GM20431 (cell line): ENCODE measurements around the gene KCP.

Experiments
- in situ Hi-C: fragments of 300-500 bp; cut with MseI, MboI; formaldehyde crosslinking; loops from one replicate; pipeline ENCODE4 v1.15.0; 2020; ENCODE audit warnings: low sequenced_read_pairs; ENCODE audit not compliant: unreplicated experiment

Gene KCP

DNA sequence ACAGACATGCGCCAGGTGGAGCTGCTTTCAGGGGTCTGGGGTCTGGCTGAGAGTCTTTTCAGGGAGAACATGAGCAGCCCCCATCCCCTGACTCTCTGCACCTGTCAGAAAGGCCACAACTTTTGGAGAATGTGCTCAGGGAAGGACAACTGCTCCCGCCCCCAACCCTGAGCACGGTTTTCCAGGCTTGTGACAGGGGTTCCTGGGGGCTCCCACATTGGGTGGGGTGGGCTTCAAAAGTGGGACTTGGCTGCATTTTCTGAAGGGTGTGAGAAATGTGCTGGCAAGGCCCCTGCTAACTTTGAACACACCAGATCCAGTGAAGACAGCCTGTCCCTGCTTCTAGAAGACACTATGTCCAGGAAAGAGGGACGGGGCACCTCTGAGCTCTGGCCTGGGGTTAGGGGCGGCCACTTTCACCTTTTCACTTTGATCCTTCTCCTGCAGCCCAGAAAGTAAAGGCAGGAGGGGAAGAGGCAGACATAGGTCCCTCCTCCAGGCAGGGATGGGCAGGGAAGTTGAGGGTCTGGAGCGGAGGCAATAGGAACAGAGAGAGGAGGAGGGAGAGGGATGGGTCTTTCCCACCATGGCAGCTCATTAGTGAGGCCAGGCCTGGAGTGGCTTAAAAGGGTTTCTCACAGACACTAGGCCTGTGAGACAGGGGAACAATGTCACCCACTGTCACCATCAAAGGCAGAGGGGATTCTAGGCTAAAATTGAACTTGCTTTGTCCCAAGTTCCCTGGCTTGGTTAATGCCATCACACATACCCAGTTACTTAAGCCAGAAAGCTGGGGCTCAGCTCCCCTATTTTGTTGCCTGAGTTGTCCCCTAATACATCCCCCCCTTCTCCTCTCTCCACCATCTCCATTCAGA, 1.5 kb downstream of the KCP start:
- in situ Hi-C loops, result no loop called here

DNA sequence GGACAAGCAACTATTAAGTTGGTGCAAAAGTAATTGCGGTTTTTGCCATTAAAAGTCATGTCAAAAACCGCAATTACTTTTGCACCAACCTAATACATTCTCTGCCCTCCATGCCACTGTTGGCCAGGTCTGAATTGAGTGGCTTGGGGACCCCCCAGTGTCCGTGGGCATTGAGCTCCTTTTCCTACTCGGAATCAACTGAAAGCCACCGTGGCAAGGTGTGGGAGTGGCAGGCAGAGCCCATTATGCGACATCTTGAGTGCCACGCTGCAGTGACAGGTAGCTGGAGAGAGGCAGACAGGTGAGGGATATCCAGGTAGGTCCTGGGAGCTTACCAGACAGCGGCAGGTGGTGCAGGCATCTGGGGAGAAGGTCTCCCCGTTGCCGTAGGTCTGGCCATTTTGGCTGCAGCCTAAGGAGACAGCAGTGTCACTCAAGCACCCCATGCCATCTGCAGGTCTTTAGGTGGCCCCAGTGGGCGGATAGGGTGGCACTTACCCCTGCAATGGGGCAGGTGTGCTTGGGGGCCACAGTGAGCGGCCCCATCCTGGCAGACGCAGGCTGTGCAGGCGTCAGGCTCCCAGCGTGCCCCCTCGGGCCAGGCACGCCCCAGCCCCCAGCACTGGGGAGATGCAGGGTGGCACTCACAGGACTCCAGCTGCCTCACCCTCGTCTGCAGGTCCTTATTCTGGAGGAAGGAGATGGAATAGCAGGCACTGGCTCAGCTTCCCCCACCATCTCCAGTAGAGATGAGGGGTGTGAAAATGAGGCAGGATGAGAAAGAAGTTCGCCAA, 3.5 kb downstream of the KCP start:
- in situ Hi-C loops, result no loop called here

DNA sequence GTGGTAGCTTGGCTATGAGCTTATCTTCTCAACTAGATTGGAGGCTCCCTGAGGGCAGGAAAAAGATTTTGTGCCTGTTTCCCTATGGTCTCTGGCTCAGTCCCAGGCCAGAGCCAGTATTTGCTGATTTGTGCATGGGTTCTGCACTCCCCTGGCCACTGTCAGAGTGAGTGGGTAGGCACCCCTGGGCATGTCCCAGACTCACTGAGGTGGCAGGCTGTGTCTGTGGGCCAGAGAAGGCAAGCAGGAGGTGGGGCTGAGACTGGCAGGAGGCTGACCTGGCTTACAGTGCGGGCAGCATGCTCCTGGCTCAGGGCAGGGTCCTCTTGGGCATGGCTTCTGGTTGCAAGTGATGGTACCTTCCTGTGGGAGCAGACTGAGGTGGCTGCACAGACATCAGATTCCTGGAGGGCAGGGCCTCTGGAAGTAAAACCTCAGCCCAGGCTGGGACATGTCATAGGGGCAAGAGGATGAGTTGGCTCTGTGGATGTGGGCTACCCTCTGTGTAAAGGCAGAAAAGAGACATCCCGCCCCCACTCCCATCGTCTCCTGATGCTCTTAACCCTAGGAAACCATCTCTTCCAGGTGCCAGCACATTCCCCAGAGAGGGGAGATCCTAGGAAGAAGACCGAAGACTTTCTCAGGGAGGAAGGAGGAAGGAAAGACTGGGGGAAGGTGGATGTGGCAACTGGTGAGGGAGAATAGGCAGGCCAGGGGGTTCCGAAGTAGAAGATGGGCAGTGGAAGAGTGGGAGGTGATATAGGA, 4.3 kb downstream of the KCP start:
- in situ Hi-C loops, result no loop called here

DNA sequence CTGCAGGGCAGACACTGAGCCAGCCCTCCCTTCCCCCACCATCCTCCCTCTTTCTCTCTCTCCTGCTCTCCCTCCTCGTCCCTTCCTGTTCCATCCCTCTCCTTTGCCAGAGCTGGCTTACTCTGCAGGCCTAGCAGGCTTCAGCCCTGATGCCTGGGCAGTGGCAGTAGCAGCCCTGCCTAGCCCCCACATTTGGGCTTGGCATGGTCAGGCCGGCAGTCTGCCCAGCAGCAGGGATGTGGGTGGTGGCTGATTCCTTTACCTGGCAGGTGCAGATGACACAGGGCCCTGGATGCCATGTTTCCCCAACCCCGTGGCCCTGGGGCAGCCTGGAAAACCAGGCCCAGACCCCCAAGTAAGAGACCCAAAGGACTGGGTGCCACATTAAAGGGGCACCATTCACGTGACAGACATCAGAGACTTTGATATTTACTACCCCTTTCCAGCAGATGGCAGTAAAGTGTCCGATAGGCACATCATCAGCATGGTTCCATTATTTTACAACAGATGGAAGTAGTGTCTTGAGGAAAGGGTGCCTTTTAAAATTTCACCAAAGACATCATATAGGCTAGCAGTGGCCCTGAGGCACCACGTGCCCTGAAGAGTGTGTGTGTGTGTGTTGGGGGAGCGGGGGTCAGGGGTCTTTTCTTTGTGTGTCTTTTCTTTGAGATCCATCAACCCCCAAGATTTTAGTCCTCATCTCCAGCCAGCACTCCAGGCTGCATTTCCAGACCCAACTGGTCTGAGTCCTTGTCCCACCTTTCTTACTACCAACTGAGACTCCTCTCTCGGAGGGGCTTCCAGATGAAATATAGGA, 5.9 kb downstream of the KCP start:
- in situ Hi-C loops, result no loop called here

DNA sequence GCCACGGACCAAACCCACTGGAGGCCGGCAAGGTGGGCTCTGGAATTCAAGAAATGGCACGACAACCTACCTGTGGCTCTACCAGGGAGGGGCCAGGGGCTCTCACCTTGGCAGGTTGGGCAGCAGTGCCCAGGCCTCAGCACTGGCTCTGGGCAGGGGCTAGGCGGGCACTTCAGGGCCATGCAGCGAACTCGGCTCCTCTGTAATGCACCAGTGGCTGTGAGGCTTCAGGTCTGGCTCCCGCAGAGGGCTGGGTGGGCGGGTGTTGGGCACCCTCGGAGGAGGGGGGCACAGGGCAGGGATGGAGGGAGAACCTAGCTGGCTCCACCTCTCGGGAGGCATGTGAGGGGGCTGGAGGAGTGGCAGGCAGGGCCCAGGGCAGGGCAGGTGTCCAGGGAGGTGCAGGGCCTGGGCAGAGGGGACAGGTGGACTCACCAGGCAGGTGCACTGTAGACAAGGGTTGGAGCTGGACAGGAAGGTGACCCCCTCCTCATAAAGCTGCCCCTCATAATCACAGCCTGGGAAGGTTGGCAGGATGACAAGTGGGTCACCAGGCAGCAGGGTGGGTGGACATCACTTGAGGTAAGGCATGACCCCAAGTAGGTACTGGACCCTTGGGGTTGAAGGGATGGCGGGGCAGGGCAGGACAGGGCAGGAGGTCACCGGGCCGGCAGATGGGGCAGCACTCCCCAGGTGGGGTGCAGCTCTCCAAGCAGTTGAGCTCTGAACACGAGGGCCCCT, 6.7 kb downstream of the KCP start:
- in situ Hi-C loops, result no loop called here

DNA sequence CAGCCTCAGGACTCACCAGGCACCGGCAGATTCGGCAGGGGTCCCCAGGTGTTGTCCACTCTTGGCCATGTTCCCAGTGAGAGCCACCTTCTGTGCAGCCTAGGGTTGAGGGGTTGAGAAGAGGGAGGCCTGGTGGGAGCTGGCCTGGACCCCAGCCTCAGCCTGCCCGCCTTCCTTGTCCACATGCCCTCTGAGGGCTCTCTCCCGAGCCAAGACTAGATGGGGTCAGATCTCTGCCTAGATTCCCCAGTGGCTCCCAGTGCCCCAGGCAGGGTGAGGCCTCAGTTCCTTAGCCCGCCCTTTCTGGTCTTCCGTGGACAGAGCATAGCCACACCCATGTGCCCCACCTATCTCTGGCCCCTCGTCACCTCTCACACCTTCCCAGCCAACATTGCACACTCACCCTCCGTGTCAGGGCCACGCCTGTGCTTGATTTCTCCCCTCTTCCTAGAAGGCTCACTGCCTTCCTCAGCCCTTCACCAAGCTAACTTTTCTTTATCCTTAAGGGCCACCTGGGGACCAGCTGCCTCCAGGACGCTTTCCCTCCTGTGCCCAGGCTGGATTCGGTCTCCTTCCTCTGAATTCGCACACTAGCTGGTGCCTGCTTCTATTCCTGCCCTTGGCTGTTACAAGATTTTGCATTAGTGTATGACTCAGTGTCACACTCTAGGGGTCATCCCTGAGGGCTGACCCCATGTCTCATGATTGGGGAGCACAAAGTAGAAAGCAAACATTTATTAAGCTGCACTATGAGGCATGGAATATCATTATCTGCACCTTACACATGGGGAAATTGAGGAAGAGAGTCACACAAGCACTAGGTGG, 7.5 kb downstream of the KCP start:
- in situ Hi-C loops, result no loop called here

DNA sequence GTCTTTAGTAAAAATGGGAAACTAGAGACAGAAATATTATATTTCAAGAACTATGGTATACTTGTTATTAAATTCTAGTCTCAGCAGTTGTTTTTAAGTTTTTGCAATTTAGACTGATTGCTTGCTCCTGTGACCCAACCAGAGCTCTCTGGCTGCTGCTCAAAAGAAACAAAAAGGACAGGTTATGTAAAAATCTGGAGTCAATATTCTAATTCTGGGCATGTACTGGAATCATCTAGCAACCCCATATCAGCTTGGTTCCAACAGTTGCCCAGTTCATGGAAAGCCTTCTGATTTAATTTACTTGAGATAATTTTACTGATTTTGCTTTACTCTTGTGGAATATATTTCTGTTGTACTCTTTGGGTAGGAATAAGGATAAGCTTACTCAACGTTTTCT, 10.3 kb downstream of the KCP start:
- in situ Hi-C loops, result no loop called here

DNA sequence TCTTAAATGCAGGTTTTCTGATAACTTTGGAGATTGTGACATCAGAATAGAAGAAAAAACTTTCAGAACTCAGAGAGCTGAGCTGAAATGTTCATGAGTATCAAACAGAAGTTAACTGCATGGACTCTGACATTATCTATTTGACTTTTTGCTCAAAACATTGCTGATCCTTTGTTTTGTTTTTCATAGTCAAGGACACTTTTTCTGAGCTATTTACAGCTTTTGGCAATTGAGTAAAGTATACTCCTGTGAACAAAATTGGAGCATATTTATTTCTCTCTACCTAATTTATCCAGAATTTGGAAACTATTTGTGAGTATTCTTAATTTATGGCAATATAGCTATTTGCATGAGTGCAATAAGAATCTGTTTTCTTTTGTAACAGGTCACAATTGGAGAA, 11.1 kb downstream of the KCP start:
- in situ Hi-C loops, result no loop called here

DNA sequence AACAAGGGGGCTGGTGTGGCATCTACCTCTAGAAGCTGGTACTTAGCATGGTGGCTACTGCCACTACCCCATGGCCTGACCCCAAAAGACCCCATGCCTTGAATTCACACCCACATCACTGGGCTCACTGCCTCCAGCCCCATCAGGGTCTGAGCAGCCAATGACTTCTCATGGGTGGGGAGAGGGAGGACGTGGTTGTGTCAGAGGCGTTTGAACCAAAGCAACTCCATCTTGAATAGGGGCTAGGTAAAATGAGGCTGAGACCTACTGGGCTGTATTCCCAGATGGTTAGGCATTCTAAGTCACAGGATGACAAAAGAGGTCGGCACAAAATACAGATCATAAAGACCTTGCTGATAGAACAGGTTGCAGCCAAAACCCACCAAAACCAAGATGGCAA, 15.2 kb downstream of the KCP start:
- in situ Hi-C loops, result no loop called here

DNA sequence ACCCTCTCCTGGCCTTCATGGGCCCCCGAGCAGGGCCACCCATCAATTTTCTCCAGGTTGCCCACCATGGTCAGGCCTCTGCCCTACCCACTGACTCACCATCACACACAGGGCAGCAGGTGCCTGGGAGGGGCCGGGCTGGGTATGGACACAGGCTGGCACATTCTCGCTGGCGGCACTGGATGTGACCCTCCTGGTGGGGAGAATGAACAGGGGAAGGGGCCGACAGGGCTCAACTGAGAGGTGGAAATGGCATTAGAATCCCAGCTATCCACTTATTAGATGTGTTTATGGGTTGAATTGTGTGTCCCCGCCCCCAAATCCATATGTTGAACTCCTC, 16.4 kb downstream of the KCP start:
- in situ Hi-C loops, result no loop called here

DNA sequence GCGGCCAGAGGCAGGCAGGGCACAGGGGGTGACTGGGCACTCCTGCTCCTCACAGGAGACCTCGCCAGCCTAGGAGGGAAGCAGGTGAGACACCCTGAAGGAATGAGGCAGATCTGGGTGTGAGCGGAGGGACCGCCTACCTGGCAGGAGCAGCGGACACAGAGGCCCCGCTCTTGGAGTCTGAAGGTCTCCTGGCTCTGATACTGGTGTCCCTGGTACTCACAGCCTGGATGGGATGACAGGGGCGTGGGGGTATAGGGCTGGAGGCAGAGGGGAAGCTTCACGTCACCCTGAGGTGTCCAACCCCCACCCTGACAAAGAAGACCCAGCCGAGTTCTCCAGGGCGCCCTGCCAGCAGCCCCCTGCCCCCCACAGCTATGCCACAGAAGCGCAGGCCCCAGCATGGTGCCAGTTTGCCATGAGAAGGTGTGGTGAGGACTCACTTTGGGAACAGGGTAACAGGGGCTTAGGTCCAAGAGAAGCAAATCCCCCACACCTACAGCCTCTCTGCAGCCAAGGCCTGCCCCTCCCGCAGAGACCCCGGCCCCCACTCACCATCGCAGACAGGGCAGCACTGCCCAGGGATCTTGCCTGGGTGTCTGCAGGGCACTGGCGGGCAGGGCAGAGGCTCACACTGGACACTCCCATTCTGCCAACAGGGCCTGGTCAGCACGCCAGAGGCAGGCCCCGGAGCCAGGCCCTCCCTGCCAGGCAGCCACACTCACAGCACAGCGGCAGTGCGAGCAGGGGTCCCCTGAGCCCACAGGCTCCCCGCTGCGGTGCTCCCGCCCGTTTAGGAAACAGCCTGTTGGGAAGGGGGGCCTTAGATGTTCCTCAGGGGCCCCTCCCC, 17.0 kb downstream of the KCP start:
- in situ Hi-C loops, result no loop called here

DNA sequence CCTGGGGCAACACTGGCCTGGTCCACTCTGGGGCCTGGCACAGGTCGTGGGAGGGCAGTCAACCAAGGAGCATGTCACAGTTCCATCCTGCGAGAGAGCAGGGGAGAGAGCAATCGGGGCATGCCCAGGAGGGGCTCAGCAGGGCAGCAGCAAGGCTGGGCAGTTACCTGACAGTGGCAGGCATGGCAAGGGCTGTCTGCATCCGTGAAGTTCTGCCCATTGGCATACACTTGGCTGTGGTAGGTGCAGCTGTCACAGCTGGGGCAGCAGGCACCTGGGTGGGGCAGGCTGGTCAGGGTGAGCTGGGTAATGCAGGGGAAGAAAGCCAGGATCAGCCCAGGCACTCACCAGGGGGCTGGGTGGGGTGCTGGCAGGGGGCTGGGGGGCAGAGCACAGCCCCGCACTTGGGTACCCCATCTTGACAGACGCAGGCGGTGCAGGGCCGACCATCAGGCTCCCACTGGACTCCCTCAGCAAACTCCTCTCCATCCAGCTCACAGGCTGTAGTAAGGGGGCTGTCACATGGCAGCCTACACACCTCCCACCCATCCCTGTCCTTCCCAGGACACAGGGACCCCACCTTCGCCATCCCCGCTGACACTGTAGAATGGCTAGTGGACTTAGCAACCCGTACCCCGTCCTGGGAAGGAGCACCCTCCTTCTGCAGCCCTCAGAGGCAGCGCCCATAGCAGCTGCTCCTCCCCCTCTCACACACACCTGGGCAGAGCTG, 17.8 kb downstream of the KCP start:
- in situ Hi-C loops, result no loop called here

DNA sequence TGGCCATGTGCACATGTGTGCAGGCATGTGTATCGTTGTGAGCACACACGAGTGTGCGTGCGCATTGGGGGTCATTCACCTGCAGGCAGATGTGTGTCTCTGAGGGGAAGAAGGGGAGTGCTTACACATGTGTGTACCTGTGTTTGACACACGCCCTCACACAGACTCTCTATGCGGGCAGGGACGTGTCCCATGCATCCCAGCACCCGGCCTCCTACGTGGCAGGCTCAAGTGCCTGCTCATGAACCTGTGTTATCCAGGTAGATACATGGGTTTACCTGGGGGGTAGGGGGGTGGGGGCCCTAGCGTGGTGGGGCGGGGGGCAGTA, 18.6 kb downstream of the KCP start:
- in situ Hi-C loops, result no loop called here

DNA sequence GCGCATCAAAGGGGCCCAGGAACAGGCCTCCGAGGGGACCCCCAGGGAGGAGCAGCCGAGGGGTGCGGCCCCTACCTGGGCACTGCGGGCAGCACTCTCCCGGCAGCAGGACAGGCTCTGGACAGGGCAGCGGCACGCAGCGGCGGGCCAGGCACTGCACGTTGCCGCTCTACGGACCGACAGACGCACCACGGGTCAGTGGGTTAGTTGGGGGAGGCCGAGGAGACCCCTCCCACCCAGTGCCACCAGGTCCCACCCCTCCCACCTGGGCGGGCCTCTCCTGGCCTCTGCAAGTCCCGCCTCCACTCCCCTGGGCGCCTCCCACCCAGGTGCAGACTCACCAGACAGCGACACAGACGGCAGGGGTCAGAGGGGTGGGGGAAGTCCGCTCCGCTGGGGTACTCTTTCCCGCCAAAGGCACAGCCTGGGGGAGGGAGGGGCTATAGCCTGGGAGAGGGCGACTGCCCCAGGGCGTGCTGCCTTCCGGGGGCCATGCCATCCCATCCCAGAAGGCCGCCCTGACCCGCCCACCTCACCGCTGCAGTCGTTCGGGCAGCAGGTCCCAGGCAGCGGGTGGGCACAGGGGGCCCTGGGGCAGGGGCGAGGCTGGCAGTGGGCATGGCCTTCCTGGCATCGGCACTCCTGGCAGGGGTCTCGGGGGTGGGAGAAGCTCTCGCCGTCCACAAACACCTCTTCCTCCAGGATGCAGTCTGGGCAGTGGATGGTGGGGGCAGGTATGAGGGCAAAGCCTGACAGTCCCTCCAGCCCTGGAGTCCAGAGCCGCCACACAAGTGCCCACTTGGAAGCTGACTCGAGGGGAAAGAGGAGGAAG, 19.2 kb downstream of the KCP start:
- in situ Hi-C loops, result no loop called here

DNA sequence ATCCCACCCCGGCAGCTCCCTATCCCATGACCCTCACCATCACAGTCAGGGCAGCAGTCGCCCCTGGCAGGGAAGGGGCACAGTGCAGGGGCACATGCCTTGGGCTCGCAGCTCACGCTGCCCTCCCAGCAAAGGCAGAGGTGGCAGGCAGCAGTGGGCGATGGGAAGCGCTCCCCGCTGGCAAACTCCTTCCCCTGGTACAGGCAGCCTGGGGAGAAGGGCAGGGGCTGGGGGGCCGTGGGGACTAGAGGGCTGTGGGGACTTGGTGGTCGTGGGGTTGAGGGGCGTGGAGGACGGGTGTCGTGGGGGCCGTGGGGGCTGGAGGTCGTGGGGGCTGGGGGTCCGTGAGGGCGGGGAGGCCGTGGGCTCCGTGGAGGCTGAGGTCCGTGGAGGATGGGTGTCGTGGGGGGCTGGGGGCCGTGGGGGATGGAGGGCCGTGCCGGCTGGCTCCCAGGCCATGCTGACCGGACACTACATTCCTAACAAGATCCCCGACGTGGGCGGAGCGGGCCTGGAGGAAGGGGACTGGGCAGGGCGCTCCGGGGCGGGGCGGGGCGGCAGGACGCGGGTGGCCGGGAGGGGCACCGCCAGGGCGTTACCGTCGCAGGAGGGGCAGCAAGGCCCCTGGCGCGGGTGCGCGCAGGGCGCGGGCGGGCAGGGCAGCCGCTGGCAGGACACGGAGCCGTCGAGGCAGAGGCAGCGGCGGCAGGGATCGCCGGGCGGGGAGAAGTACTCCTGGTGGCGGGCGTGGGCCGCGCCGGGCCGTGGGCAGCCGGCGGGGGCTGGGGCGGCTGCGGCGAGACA, 20.0 kb downstream of the KCP start:
- in situ Hi-C loops, result no loop called here

DNA sequence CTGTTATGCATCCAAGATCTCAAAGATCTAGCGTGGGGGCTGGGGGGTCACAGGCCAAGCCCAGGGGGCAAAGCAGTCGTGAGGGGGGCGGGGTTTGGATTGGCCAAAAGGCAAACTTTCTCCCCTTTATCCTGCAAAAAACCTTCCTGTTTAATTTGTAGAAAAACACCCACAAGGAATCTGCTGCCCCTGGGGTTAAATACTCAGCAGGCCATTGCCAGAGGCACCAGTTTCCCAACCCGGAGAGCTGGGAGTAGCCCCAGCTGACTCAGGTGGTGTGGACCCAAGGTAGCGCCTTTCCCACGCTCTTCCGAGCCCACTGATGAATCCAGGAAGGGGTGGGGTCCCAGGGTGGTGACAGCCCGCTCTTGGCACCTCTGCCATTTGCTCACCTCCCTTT, 21.4 kb downstream of the KCP start:
- in situ Hi-C loops, result no loop called here
